HG03060 (cell line): ENCODE measurements around the gene TTN.

Experiments used
- ATAC-seq: cut with Tn5 transposase; IDR thresholded peaks from one replicate; pipeline ENCODE4 v1.9.1; 2021; ENCODE audit warnings: low read depth, moderate number of reproducible peaks; ENCODE audit not compliant: unreplicated experiment

Gene TTN

GRCh38 chr2:178506949-178507348 is 300.3 kb downstream of the TTN start:
- no peak for ATAC-seq

- ATAC-seq = no peak
Measured at GRCh38 chr2:178506524-178506923, 300.7 kb downstream of the TTN start.

- no peak for ATAC-seq
Measured at GRCh38 chr2:178506101-178506500, 301.1 kb downstream of the TTN start.

GRCh38 chr2:178502751-178503150 is 304.5 kb downstream of the TTN start:
- ATAC-seq = no peak

- no peak for ATAC-seq
Measured at GRCh38 chr2:178499640-178500039, 307.6 kb downstream of the TTN start.

GRCh38 chr2:178498137-178498536 is 309.1 kb downstream of the TTN start:
- ATAC-seq = no peak

GRCh38 chr2:178496049-178496448 is 311.2 kb downstream of the TTN start:
- ATAC-seq = no peak

- no peak for ATAC-seq
Measured at GRCh38 chr2:178491612-178492011, 315.6 kb downstream of the TTN start.

- no peak for ATAC-seq
Measured at GRCh38 chr2:178485356-178485755, 321.9 kb downstream of the TTN start.

GRCh38 chr2:178484245-178485041 is 322.8 kb downstream of the TTN start:
- ATAC-seq = no peak

GRCh38 chr2:178482437-178482836 is 324.8 kb downstream of the TTN start:
- ATAC-seq = peak; percentile 33

- peak; percentile 20 for ATAC-seq
Measured at GRCh38 chr2:178480227-178481181, 326.7 kb downstream of the TTN start, which contains the start of gene PLEKHA3. TSS of gene PLEKHA3 (plus strand) at chr2:178480457. CDS start at chr2:178480870, 413 bp downstream.

- ATAC-seq = no peak
Measured at GRCh38 chr2:178479758-178480226, 327.4 kb downstream of the TTN start.

GRCh38 chr2:178479275-178479616 is 328.0 kb downstream of the TTN start:
- no peak for ATAC-seq

- peak; percentile 34 for ATAC-seq
Measured at GRCh38 chr2:178478439-178479274, 328.6 kb downstream of the TTN start, which contains the start of gene FKBP7. TSS of gene FKBP7 (minus strand) at chr2:178478600. CDS start at chr2:178478499, 101 bp downstream.

- ATAC-seq = no peak
Measured at GRCh38 chr2:178478130-178478438, 329.1 kb downstream of the TTN start.

GRCh38 chr2:178477443-178478129 is 329.6 kb downstream of the TTN start:
- no peak for ATAC-seq

- no peak for ATAC-seq
Measured at GRCh38 chr2:178476477-178476876, 330.7 kb downstream of the TTN start.
